SKM-1 treated with dmso at 0.1 percent for 144 hours (cell line): ENCODE results near the gene CXCL6.

Source experiments
- DNase-seq: peaks from one replicate; lab custom pipeline; 2025; ENCODE audit not compliant: unreplicated experiment; lab: John Stamatoyannopoulos, UW

Gene CXCL6

GRCh38 chr4:73841243-73841925 is 4.9 kb downstream of the CXCL6 start:
- no peak for DNase-seq

GRCh38 chr4:73842696-73843095 is 6.2 kb downstream of the CXCL6 start:
- no peak for DNase-seq

DNA sequence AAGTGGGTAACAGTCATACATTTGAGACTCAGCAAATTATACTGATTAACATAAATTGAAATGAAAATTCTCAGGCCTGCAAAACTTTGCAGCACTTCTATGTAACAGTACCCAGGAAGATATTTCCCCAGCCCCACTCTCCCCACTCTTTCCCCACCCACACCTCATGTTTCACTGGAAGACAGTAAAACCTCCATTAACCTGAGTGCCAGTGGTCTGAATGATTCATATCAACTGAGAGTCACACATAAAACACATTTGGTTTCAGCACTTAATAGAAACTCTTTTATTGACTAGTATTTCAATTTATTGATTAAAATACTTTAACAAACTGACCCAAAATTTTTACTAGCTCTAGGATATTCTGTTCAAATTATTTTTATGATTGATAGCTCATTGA is 6.9 kb downstream of the CXCL6 start:
- DNase-seq: no peak

- DNase-seq: no peak
Measured at GRCh38 chr4:73844345-73844744, 7.9 kb downstream of the CXCL6 start.

- no peak for DNase-seq
Measured at GRCh38 chr4:73844806-73845205, 8.3 kb downstream of the CXCL6 start.

DNA sequence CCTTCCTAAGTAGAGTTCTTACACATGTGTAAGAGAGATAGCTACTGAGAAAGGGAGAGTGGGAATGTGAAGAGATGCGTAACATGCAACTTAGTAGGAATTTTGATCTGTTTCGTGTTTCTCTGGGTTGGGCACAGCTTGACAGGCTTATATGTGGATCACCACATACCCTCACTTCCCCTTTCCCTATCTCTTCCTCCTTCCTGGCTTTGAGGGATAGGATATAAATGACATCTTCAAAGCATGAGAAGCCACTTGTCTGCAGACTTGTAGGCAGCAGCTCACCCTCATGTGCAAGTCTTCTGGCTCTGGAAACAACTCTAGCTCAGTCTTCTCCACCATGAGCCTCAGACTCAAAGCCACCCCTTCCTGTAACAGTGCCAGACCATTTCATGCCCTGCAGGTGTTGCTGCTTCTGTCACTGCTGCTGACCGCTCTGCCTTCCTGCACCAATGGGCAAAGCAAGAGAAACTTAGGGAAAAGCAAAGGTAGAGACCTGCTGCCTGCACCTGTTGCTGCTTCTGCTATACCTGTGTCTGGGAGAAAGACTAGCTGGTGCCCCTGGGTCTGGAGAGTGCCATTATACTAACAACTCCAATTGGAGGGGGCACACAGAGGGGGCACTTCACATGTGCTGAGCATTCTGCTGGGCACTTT is 11.2 kb downstream of the CXCL6 start:
- DNase-seq: peak; percentile 58

- no peak for DNase-seq
Measured at GRCh38 chr4:73848183-73848777, 11.8 kb downstream of the CXCL6 start.

DNA sequence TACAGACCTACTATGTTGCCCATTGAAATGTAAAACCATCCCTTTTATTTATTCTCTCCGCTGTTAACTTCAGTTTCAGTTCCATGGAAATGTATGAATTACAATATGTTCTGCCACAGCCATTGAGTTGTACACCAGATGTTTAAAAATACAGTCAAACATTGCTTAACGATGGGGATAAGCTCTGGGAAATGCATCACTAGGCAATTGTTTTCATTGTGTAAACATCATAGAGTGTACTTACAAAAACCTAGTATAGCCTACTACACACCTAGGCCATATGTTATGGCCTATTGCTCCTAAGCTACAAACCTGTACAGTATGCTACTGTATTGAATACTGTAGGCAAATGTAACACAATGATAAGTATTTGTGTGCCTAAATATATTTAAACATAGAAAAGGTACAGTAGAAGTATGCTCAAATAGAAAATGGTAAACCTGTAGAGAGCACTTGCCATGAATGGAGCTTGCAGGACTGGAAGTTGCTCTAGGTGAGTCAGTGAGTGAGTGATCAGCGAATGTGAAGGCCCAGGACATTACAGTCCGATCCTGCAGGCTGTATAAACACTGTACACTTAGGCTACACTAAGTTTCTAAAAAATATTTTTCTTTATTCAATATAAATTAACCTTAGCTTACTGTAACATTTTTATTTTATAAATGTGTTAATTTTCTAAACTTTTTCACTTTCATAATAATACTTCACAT is 13.9 kb downstream of the CXCL6 start:
- DNase-seq: no peak

GRCh38 chr4:73851293-73851692 is 14.8 kb downstream of the CXCL6 start:
- DNase-seq: no peak

DNA sequence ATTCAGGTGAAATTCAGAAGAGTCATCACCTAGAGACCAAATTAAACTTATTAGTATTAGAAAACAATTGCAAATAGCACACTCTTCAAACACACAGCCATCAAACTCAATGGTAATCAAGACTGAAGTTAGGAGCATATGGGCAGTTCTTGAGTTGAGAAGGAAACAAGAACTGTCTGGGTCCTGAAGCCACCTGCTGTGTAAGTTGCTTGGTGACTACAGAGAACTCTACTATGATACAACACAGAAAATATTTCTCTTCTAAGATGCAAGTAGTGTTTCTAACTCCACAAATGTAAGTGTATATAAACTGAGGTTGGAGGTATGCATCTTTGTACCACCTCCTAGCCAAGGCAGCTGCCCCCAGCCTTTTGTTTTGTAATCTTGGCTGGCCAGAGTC is 16.3 kb downstream of the CXCL6 start:
- no peak for DNase-seq

- no peak for DNase-seq
Measured at GRCh38 chr4:73853246-73853704, 16.8 kb downstream of the CXCL6 start, which contains the start of gene PF4V1. Gene PF4V1 (plus strand): TSS chr4:73853296. CDS start chr4:73853363, 67 bp downstream.

GRCh38 chr4:73853718-73854473 is 17.4 kb downstream of the CXCL6 start:
- DNase-seq: no peak

DNA sequence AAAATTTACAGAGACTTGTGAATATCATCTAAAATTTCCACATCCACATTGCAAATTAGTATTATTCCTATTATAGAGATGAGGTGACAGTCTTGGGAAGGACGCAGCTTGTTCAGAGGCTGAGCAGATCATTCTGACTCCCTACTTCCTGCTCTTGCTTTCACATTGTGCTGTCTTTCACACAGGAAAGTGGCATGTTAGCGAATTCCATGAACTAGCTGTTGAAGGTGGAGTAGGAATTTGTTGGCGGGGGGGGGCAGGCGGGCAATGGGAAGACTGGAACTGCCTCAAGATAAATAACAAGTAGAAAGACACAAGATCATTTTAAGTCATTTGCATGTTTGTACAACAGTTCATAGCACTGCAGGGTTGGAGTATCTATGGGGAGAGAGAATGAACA is 18.9 kb downstream of the CXCL6 start:
- no peak for DNase-seq

- DNase-seq: no peak
Measured at GRCh38 chr4:73856518-73856917, 20.0 kb downstream of the CXCL6 start.

DNA sequence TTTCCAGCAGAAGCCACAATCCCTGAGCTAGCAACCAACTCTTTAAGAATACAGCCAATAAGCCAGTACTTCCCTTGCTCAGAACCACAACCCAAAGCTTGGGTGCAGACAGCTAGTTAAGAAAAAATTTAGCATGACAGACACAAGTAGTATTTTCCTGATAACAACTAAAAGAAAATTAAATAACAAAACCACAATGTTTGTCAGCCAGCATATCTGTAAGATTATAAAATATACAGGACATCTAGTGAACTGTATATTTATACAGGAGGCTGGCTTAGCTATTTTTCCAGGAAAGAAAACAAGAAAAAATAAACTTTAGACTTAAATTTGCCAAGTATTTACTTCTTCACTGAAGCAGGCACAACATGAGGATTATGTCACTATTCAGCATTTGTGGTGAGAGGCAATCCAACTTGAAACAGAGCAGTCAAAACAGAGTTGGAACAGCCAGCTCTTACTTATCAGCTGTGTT is 23.2 kb downstream of the CXCL6 start:
- DNase-seq: no peak

DNA sequence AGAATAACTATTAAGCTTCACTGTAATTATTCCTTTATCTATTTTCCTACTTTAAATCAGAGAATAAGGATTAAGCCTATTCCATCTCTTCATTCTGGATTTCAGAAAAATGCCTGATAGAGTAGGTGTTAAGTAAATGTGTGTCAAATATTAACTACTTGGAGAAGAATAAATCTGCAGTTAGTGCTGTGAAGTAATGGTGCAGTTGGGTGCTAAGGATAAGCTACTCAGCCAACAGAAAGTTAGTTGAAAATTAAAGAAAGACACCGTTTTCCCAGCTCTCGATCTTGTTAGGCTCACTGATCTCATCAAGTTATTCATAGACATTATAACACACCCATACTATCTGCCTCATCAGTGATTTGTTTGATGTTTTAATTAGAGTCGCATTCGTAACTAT is 23.7 kb downstream of the CXCL6 start:
- no peak for DNase-seq

GRCh38 chr4:73860917-73861316 is 24.4 kb downstream of the CXCL6 start:
- no peak for DNase-seq

- DNase-seq: no peak
Measured at GRCh38 chr4:73862322-73862721, 25.8 kb downstream of the CXCL6 start.

GRCh38 chr4:73864365-73864764 is 27.9 kb downstream of the CXCL6 start:
- DNase-seq: no peak

DNA sequence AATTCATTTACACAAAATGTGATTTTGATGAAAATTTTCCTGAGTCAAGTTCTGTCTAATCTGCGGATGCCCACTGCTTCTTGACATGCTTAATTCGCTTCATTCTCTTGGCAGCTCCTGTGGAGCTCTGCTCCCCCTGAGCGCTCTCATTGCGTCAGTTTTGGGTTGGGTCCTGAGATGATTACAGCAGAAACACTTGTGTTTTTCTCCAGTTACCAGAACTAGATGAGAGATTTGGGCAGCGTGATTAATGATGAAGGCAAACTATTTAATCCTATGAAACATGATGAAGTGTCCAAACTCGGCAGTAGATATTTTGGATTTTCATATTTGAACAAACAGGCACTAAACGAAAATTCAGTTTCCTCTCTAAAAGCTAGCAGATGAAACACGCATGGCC is 28.5 kb downstream of the CXCL6 start:
- DNase-seq: no peak
